Superior temporal gyrus (tissue), 1 donor: Measurements from ENCODE around the gene CFAP221.

ENCODE experiments used
- DNase-seq: peaks from one replicate; pipeline ENCODE4 v3.0.0-alpha.2; 2016; ENCODE audit errors: extremely low spot score

The CFAP221 gene

GRCh38 chr2:119544075-119544938 is at the start of gene CFAP221:
CFAP221 (plus strand) TSS chr2:119544449; CDS start chr2:119546132, 1,683 bp downstream.
- DNase-seq: peak; percentile 70

GRCh38 chr2:119495948-119496347 is 48.3 kb upstream of the CFAP221 start:
- no peak for DNase-seq

- DNase-seq: no peak
These were observed 47.6 kb upstream of the CFAP221 start for GRCh38 chr2:119496682-119497081.

- no peak for DNase-seq
These were observed 35.5 kb upstream of the CFAP221 start for GRCh38 chr2:119508756-119509155.

- no peak for DNase-seq
These were observed 32.3 kb upstream of the CFAP221 start for GRCh38 chr2:119511989-119512388.

- DNase-seq: no peak
These were observed 31.3 kb upstream of the CFAP221 start for GRCh38 chr2:119512946-119513345.

GRCh38 chr2:119513832-119514231 is 30.4 kb upstream of the CFAP221 start:
- no peak for DNase-seq

- DNase-seq: no peak
These were observed 28.1 kb upstream of the CFAP221 start for GRCh38 chr2:119516121-119516520.

GRCh38 chr2:119517433-119517832 is 26.8 kb upstream of the CFAP221 start:
- no peak for DNase-seq

- DNase-seq: no peak
These were observed 25.7 kb upstream of the CFAP221 start for GRCh38 chr2:119518401-119519056.

GRCh38 chr2:119519057-119519408 is 25.2 kb upstream of the CFAP221 start:
- no peak for DNase-seq

GRCh38 chr2:119520696-119521432 is 23.4 kb upstream of the CFAP221 start:
- no peak for DNase-seq

- no peak for DNase-seq
These were observed 22.7 kb upstream of the CFAP221 start for GRCh38 chr2:119521433-119522050.

- no peak for DNase-seq
These were observed 21.6 kb upstream of the CFAP221 start for GRCh38 chr2:119522671-119523070.

GRCh38 chr2:119523383-119523951 is 20.8 kb upstream of the CFAP221 start:
- DNase-seq: no peak

GRCh38 chr2:119523952-119524694 is 20.1 kb upstream of the CFAP221 start, which contains the start of gene SCTR:
SCTR (minus strand) TSS chr2:119524483; CDS start chr2:119524226, 257 bp downstream.
- DNase-seq: no peak

GRCh38 chr2:119525614-119526013 is 18.6 kb upstream of the CFAP221 start:
- no peak for DNase-seq

- no peak for DNase-seq
These were observed 16.2 kb upstream of the CFAP221 start for GRCh38 chr2:119527999-119528398.

GRCh38 chr2:119531292-119531691 is 13.0 kb upstream of the CFAP221 start:
- DNase-seq: no peak

- DNase-seq: no peak
These were observed 10.7 kb upstream of the CFAP221 start for GRCh38 chr2:119533560-119533959.

GRCh38 chr2:119536211-119536610 is 8.0 kb upstream of the CFAP221 start:
- no peak for DNase-seq
